T follicular helper cell (primary cell): ENCODE data around the gene SGIP1.
"Not testable (repeated sequence)": the region's sequence is repeated elsewhere in the genome, so short reads cannot be mapped to it uniquely, and the experiment has no call there.

ENCODE experiments used
- DNase-seq: peaks from one replicate; pipeline ENCODE4 v3.0.0-alpha.2; 2020; ENCODE audit warnings: low read depth

The SGIP1 gene

GRCh38 chr1:66768965-66769364 lies 235.0 kb downstream of the SGIP1 start:
- no peak for DNase-seq

GRCh38 chr1:66769512-66770229 lies 235.7 kb downstream of the SGIP1 start:
- DNase-seq, result no peak

- no peak for DNase-seq
Observed at GRCh38 chr1:66770240-66770639, 236.3 kb downstream of the SGIP1 start.

GRCh38 chr1:66770694-66771093 lies 236.7 kb downstream of the SGIP1 start:
- no peak for DNase-seq

- no peak for DNase-seq
Observed at GRCh38 chr1:66773227-66773626, 239.3 kb downstream of the SGIP1 start.

- no peak for DNase-seq
Observed at GRCh38 chr1:66774438-66774837, 240.5 kb downstream of the SGIP1 start.

GRCh38 chr1:66775646-66776045 lies 241.7 kb downstream of the SGIP1 start:
- no peak for DNase-seq

- no peak for DNase-seq
Observed at GRCh38 chr1:66777831-66778230, 243.9 kb downstream of the SGIP1 start.

- DNase-seq, result no peak
Observed at GRCh38 chr1:66778266-66778665, 244.3 kb downstream of the SGIP1 start.

GRCh38 chr1:66778969-66779368 lies 245.0 kb downstream of the SGIP1 start:
- no peak for DNase-seq

- DNase-seq, result no peak
Observed at GRCh38 chr1:66779475-66780078, 245.6 kb downstream of the SGIP1 start.

- DNase-seq, result not testable (repeated sequence)
Observed at GRCh38 chr1:66785800-66786199, 251.8 kb downstream of the SGIP1 start.

- DNase-seq, result no peak
Observed at GRCh38 chr1:66787641-66788040, 253.7 kb downstream of the SGIP1 start.

- peak; percentile 2 for DNase-seq
Observed at GRCh38 chr1:66788231-66788939, 254.4 kb downstream of the SGIP1 start.

GRCh38 chr1:66791621-66792610 lies 258.0 kb downstream of the SGIP1 start:
- no peak for DNase-seq

GRCh38 chr1:66795839-66796238 lies 261.9 kb downstream of the SGIP1 start:
- not testable (repeated sequence) for DNase-seq
